ENCODE data around the gene ANP32A. TPM values are rescaled to one million over a fixed set of nuclear protein-coding genes. Genes with fewer than 3 reads are reported as not detected.
A peak's percentile ranks its signal among the peaks of the same experiment; 100 is the strongest.

Gene ANP32A
- total and polyA plus RNA-seq, 2 experiments from 2014 or later: 59.4 to 114 TPM

- Histone ChIP-seq H3K9me2 (replicated peaks; ENCODE audit: insufficient read depth) (no peaks in the 10 kb centered on the region), H3K9me3 (ENCODE audit: low read depth) (no peaks in the 10 kb centered on the region), H2AFZ (no peak overlapping the region), H3K79me2 (peaks cover 90% of the 10 kb centered on the region), H3K36me3 (replicated peaks; ENCODE audit: insufficient read depth, low read depth) (no peaks in the 10 kb centered on the region), H3K4me1 (ENCODE audit: insufficient read depth) (peaks cover 71% of the 10 kb centered on the region), H3K27me3 (no peaks in the 10 kb centered on the region), H3K27ac (peak overlapping the region; percentile 81), H4K20me1 (ENCODE audit: insufficient read depth, poor library complexity, severe bottlenecking) (peaks cover 57% of the 10 kb centered on the region), H3K4me3 (no peak overlapping the region), H3K4me2 (no peak overlapping the region)
- 68% methylated on average over 3 of the region's 3 CpGs for WGBS (ENCODE audit: low lambda C conversion rate, missing lambda C conversion rate)
- TF ChIP-seq EZH2 (IDR thresholded peaks at IDR 0.05; ENCODE audit: borderline replicate concordance): no peak
- TF ChIP-seq EZH2phosphoT487 (IDR thresholded peaks at IDR 0.05; ENCODE audit: low read depth, severe bottlenecking, unreplicated experiment): no peak
- no peak for TF ChIP-seq CTCF (IDR thresholded peaks at IDR 0.05; ENCODE audit: poor library complexity)
- DNase-seq (ENCODE audit: low spot score): no peak
These were observed 29.0 kb downstream of the ANP32A start for GRCh38 chr15:68791431-68792283.

- no peak for DNase-seq (ENCODE audit: low spot score)
- WGBS (ENCODE audit: low lambda C conversion rate, missing lambda C conversion rate): 87% methylated on average over 2 of the region's 2 CpGs
- Histone ChIP-seq H3K27me3 (no peaks in the 10 kb centered on the region), H3K4me2 (no peak overlapping the region), H3K4me1 (ENCODE audit: insufficient read depth) (peaks cover 69% of the 10 kb centered on the region), H2AFZ (no peak overlapping the region), H4K20me1 (ENCODE audit: insufficient read depth, poor library complexity, severe bottlenecking) (peaks cover 54% of the 10 kb centered on the region), H3K79me2 (peaks cover 90% of the 10 kb centered on the region), H3K4me3 (no peak overlapping the region), H3K9me2 (replicated peaks; ENCODE audit: insufficient read depth) (no peaks in the 10 kb centered on the region), H3K27ac (peak overlapping the region; percentile 81), H3K9me3 (ENCODE audit: low read depth) (no peaks in the 10 kb centered on the region), H3K36me3 (replicated peaks; ENCODE audit: insufficient read depth, low read depth) (no peaks in the 10 kb centered on the region)
- no peak for TF ChIP-seq EZH2phosphoT487 (IDR thresholded peaks at IDR 0.05; ENCODE audit: low read depth, severe bottlenecking, unreplicated experiment)
These were observed 29.8 kb downstream of the ANP32A start for GRCh38 chr15:68790910-68791309.

GRCh38 chr15:68790242-68790575 is 30.5 kb downstream of the ANP32A start:
- no peak overlapping the region for H3K4me2 ChIP-seq
- no peak overlapping the region for H3K4me3 ChIP-seq
- no peaks in the 10 kb centered on the region for H3K9me3 ChIP-seq (ENCODE audit: low read depth)
- TF ChIP-seq EZH2phosphoT487 (IDR thresholded peaks at IDR 0.05; ENCODE audit: low read depth, severe bottlenecking, unreplicated experiment): no peak
- no peak for TF ChIP-seq CTCF (IDR thresholded peaks at IDR 0.05; ENCODE audit: poor library complexity)
- no peak for TF ChIP-seq EZH2 (IDR thresholded peaks at IDR 0.05; ENCODE audit: borderline replicate concordance)
- H3K79me2 ChIP-seq: peaks cover 92% of the 10 kb centered on the region
- no peaks in the 10 kb centered on the region for H3K36me3 ChIP-seq (replicated peaks; ENCODE audit: insufficient read depth, low read depth)
- no peak overlapping the region for H2AFZ ChIP-seq
- H3K4me1 ChIP-seq (ENCODE audit: insufficient read depth): peaks cover 62% of the 10 kb centered on the region
- 66% methylated on average over 8 of the region's 8 CpGs for WGBS (ENCODE audit: low lambda C conversion rate, missing lambda C conversion rate)
- no peaks in the 10 kb centered on the region for H3K9me2 ChIP-seq (replicated peaks; ENCODE audit: insufficient read depth)
- no peaks in the 10 kb centered on the region for H3K27me3 ChIP-seq
- H3K27ac ChIP-seq: peak overlapping the region; percentile 81
- peaks cover 49% of the 10 kb centered on the region for H4K20me1 ChIP-seq (ENCODE audit: insufficient read depth, poor library complexity, severe bottlenecking)
- DNase-seq (ENCODE audit: low spot score): no peak

GRCh38 chr15:68789534-68790241 is 31.0 kb downstream of the ANP32A start:
- peaks cover 43% of the 10 kb centered on the region for H4K20me1 ChIP-seq (ENCODE audit: insufficient read depth, poor library complexity, severe bottlenecking)
- H3K4me2 ChIP-seq: no peak overlapping the region

More at GRCh38 chr15:68789534-68790241, 31.0 kb downstream of the ANP32A start:
- no peak overlapping the region for H3K4me3 ChIP-seq
- peak; percentile 64 for DNase-seq (ENCODE audit: low spot score)
- H3K9me2 ChIP-seq (replicated peaks; ENCODE audit: insufficient read depth): no peaks in the 10 kb centered on the region
- peaks cover 56% of the 10 kb centered on the region for H3K4me1 ChIP-seq (ENCODE audit: insufficient read depth)
- no peaks in the 10 kb centered on the region for H3K27me3 ChIP-seq
- WGBS (ENCODE audit: low lambda C conversion rate, missing lambda C conversion rate): 47% methylated on average over 7 of the region's 7 CpGs
- no peaks in the 10 kb centered on the region for H3K9me3 ChIP-seq (ENCODE audit: low read depth)
- H2AFZ ChIP-seq: no peak overlapping the region
- H3K27ac ChIP-seq: peak overlapping the region; percentile 81
- TF ChIP-seq CTCF (IDR thresholded peaks at IDR 0.05; ENCODE audit: poor library complexity): no peak
- no peak for TF ChIP-seq EZH2phosphoT487 (IDR thresholded peaks at IDR 0.05; ENCODE audit: low read depth, severe bottlenecking, unreplicated experiment)
- no peak for TF ChIP-seq EZH2 (IDR thresholded peaks at IDR 0.05; ENCODE audit: borderline replicate concordance)
- H3K79me2 ChIP-seq: peaks cover 92% of the 10 kb centered on the region
- H3K36me3 ChIP-seq (replicated peaks; ENCODE audit: insufficient read depth, low read depth): no peaks in the 10 kb centered on the region
